NCI-H2081 treated with DMSO at 0.1 percent for 48 hours (cell line): ENCODE data around the gene CALR.
"Not testable (repeated sequence)": the region's sequence is repeated elsewhere in the genome, so short reads cannot be mapped to it uniquely, and the experiment has no call there.

Source experiments
- DNase-seq: peaks from one replicate; lab custom pipeline; 2025; lab: John Stamatoyannopoulos, UW

Gene CALR

DNA sequence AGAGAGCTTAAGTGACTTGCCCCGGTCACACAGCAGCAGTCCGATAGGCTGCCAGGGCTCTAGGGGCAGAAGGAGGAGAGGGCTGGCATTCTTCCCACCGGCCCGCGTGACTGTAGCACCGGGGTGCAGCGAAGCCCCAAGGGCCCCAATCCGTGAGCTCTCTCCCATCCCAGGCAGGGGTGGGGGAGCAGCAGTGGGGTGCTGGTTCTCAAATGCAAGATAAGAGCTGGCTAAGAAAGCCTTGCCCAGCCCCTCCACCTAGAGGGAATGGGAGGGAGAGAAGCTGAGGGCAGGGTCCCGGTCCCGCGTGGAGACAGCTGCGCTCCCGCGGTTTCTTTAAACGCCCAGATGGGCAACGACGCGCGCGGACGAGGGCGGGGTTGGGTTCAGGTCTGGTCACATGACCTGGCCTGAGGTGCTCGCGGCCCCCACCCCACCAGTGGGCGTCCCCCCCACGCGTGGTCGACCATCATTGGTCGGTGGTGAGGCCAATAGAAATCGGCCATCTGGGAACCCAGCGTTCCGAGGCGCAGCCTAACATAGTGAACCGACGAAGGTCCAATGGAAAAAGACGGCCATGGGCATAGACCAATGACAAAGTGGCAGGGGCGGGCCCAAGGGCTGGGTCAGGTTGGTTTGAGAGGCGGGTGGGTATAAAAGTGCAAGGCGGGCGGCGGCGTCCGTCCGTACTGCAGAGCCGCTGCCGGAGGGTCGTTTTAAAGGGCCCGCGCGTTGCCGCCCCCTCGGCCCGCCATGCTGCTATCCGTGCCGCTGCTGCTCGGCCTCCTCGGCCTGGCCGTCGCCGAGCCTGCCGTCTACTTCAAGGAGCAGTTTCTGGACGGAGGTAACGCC lies at the start of gene CALR:
TSS of gene CALR (plus strand) at position 683 of the 852 bp plus-strand sequence. CDS start at position 754, 71 bp downstream.
- peak; percentile 92 for DNase-seq

DNA sequence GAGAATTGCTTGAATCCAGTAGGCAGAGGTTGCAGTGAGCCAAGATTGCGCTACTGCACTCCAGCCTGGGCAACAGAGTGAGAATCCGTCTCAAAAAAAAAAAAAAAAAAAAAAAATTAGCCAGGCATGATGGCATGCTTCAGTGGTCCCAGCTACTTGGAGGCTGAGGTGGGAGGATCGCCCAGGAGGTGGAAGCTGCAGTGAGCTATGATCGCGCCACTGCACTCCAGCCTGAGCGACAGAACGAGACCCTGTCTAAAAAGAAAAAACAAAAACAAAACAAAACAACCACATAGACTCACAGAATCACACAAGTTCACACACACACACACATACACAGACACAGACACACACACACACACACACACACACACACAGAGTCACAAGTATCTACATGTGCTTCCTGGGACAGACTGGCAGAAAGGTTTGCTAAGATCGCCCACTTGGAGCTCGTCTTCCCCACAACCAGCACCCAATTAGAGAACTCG lies 48.1 kb upstream of the CALR start:
- DNase-seq: not testable (repeated sequence)

DNA sequence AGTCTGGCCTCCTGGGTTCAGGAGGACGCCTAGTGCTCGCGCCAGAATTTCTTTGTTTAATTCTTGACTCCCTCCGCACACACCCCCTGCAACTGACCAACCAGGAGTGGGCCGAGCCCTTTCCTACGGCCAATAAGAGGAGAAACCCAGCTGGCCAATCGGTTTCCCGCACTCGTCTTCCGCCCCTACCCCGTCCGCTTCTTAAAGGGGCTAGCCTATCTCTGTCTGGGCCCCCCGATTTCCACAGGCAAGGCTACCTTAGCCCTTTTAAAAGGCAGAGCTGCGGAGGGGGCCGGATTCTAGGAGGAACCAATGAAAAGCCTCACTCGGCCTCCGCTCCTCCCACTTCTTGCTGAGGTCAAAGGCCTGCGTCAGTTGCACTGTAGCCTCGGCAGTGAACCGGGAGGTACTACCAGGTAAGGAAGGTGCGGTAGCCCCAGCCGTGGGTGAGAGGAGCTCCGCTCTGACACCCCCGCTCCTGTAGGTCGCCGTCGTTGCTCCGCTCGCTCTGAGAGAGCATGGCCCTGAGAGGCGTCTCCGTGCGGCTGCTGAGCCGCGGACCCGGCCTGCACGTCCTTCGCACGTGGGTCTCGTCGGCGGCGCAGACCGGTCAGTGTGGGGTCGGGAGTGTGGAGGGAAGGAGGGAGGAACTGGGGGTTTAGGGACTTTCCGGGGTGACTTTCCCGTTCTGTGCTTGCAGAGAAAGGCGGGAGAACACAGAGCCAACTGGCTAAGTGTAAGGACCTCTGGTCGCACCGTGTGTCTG lies 47.4 kb upstream of the CALR start, which contains the start of gene GCDH:
TSS of gene GCDH (plus strand) at position 374 of the 766 bp plus-strand sequence. CDS start at position 519, 145 bp downstream.
- peak; percentile 97 for DNase-seq

DNA sequence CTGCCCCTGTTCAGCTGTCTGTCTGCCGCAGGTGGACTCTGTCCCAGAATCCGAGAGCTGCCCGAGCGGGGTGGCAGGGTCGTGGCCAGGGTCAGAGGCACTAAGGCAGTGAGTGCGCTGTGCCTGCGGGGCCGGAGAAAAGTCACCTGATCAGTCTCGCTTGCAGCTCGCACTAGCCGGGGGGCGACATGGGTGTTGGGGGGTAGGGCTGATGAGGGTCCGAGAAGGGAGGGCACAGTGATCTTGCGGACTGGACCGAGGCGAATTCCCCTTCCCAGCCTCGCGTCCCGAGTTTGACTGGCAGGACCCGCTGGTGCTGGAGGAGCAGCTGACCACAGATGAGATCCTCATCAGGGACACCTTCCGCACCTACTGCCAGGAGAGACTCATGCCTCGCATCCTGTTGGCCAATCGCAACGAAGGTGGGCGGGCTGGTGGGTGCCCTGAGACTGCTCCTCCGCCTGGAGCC lies 46.8 kb upstream of the CALR start:
- DNase-seq: no peak

DNA sequence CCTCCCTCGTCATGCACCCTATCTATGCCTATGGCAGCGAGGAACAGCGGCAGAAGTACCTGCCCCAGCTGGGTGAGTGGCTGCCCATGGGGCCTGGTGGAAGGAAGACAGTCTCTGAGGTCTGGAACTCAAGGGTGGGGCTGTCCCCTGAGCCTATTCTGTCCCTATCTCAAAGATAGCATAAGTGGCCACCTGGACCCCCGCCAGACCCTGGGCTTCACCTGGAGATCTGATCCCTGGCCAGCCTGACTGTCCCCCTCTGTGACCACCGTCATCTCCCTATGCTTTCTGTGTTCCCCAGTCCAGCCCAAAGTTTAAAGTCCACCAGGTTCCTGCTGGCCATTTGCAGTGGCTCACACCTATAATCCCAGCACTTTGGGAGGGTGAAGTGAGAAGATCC lies 44.8 kb upstream of the CALR start:
- DNase-seq: no peak

DNA sequence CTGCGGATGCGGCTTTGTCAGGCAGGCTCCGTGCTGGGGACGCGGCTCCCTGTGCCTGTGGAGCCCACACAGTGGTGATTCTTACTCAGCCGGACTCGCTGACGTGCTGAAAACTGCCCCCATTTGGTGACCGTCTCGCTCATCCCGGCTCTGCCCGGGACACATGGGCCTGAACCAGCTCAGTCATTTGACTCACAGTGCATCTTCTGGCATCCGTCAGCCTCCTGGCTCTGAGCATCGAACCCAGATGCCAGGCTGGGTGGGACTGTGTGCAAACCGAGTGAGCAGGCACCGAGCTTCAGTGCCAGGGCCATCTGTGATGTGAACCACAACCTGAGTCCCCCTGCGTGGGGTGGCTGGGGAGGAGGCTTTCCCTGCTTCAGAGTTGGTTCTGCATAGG lies 41.9 kb upstream of the CALR start:
- DNase-seq: no peak

DNA sequence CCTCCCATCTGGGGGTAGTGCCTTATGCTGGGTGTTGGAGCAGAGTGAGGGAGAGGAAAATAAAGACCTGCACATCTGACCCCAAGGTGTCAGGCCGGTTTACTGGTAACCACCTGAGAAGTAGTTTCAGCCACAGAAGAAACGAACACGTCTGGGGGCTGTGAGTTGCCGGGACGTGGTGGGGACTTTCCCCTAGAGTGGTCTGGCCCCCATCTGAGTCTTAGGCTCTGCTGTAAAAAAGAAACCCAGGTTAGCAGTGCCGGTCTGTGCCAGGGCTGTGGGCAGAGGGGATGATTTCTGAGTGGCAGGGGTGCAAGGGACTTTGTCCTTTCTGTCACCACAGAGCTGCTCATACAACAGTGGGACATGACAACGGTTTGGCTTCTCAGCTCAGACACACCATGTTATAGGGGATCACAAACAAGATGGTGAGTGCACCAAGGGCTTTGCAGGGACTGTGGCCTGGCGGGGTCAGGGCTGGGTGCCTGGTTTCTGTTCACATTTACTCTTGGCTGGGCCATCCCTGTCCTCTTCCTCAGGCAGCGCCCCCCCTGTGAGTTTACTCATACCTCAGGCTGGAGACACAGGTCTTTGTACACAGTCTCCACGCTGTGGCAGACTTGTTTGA lies 38.4 kb upstream of the CALR start:
- DNase-seq: no peak

DNA sequence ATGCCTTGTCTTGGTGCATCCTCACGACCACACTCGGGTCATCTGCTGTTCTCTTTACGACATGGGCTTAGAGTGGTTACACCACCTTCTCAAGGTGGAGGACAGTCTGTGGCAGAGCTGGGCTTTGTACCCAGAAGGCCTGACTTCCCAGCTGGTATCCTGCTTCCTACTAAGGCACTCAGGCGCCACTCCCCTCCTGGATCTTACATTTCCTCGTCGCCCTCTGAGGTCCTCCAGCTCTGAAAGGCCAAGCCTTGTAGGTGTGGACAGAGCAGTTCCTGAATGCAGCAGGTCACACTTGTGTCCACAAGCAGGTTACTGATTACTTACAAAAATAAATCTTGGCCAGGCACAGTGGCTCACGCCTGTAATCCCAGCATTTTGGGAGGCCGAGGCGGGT lies 31.2 kb upstream of the CALR start:
- no peak for DNase-seq

DNA sequence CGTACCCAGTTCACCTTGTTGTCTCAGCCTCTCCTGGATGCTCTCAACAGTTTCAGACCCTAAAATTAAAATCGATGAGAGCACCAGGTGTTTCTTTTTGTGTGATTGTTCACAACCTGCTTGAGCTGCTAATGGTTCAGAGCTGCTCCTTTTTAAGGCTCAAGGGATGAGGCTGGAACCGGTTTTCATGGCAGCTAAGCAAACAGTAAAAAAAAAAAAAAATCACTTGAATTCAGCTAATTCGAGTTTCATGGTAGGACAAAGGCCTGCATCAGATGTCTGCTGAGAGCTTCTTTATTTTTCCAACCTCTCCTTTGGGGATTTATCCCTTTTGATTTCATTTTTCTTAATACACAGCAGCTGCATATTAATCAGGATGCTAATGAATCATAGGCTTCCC lies 25.8 kb upstream of the CALR start:
- DNase-seq: peak; percentile 78

DNA sequence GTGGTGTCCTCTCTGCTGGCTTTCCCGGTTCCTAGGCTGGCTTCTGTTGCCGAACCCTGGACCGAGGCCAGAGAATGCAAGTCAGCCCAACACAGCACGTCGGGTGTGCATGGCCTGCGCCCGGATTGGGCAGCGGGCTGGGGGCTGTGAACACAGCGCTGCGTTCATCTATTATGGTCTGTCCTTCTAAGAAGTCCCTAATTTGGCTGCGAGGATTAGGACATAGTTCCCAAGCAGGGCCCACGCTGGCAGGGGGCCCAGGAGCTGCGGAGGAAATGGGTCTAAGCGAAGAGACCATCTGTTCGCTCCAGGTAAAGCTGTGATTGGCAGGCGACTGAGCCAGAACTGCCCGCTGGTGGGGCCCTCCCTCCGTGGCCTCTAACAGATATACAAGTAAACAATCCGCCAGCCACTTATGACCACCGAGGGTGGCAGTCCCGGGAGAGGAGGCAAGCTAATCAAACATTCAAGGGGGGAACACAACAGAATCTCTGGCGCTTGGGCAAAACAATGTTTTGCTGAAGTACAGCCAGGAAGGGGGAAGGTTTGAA lies 25.3 kb upstream of the CALR start:
- DNase-seq: peak; percentile 95

DNA sequence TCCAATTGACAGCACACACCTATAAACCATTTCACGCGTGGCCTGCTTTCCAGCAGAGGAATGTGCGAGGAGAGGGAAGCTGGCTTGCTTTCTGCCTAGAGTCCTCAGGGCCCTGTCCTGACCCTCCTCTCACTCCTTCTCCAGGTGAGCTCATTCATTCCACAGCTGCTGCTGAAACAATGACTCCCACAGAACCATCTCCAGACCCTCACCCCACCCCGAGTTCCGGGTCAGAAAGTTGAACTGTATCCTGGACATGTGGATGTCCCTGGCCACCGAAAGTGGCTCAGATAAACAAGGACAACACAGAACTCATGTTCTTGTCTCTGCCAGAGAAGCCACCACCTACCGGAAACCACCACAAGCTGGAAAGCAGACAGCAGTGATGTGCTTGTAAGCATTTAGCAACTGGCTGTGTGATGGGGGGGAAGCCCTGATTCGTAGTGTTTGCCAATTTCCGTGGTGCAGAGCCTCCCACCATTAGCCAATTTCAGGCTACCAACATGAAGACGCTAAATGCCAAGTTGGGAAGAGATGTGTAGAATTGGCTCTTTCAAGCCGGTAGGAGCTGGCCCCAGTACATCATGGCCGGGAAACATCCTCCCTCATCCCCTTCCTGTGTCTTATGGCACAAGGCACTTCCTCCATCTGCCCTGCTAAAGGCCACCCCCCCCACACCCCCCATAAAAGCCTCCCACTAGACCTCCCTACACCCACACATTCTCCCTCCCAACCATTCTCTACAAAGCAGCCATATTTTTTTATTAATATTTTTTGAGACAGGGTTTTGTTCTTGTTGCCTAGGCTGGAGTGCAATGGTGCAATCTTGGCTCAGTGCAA lies 24.3 kb upstream of the CALR start:
- DNase-seq: no peak

DNA sequence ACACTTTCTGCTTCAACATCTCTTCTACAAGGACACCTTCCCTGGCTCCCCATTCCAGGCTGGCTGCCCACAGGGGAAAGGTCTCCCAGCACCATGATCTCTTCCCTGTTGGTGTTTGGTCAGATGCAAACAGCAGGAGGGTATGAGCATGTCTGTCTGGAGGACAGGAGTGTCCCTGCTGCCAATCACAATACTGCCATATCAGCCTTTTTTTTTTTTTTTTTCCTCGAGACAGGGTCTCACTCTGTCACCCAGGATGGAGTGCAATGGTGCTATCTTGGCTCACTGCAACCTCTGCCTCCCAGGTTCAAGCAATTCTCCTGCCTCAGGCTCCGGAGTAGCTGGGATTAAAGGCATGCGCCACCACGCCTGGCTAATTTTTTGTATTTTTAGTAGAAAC lies 22.5 kb upstream of the CALR start:
- DNase-seq: not testable (repeated sequence)

DNA sequence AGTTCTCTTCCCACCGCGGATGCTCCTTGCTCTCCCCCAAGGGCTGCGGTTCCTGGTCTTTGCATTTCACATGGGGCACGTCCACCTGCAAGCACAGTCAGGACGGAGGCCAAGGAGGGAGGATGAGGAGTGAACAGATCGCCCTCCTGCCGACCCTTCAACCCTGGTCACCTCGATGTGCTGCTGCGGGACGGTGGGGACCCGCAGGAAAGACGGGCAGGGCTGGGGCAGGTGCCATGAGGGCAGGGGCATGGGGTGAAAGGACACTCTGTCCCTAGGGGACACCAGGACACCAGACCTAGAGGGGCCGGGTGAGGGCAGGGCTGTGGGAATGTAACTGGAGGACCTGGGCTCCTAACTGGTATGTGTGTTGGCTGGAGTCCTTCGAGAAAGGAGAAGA lies 20.2 kb upstream of the CALR start:
- DNase-seq: no peak

DNA sequence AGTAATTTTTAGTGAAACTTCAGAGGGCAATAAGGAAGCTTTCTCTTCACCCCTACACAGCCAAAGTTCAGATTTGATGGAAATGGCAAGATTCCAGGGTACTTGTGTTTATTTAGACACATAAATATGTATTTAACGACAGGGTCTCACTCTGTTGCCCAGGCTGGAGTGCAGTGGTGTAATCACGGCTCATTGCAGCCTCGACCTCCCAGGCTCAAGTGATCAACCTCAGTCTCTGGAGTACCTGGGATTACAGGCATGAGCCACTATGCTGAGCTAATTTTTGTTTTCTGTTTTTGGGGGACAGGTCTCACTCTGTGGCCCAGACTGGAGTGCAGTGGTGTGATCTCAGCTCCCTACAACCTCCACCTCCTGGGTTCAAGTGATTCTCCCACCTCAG lies 17.4 kb upstream of the CALR start:
- DNase-seq: no peak

DNA sequence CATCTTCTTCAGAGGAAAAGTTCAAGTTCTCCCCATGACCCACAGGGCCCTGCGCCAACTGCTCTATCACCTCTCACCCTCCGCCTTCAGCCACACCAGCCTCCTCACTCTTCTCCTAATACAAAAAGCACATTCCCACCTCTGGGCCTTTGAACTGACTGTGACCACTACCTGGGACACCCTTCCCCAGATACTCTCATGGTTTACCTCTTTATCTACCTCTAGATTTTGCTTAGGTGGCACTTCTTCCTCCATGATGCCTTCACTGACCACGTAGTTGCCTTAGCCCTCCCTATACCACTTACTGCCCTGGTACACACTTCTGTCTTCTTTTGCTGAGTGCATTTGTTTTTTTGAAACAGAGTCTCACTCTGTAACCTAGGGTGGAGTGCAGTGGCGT lies 15.4 kb upstream of the CALR start:
- DNase-seq: no peak

DNA sequence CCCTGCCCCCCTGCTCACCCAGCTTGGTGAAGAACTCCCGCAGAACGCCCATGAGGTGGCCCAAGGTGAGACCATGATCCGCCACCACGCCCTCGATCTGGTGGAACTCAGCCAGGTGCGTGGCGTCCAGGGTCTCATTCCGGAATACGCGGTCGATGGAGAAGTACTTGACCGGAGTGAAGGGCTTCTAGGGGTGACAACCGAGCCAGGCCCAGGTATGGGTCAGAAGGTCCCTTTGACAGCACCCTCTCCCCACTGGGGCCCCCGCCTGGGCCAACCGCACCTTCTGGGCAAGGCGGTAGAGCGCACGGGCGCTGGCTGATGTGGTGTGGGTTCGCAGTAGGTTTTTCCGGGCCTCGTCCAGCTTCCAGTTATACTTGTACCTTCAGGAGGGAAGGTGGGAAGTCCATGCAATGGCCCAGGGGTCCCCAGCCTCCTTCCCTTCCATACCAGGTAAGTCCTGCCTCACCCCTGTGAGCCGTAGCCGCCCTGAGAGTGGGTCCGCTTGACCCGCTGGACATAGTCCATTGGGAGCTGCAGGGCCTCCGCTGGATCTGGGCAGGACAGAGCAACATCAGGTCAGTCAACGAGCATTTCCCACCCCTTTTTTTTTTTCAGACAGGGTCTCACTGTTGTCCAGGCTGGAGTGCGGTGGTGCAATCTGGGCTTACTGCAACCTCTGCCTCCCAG lies 13.6 kb upstream of the CALR start:
- DNase-seq: no peak

DNA sequence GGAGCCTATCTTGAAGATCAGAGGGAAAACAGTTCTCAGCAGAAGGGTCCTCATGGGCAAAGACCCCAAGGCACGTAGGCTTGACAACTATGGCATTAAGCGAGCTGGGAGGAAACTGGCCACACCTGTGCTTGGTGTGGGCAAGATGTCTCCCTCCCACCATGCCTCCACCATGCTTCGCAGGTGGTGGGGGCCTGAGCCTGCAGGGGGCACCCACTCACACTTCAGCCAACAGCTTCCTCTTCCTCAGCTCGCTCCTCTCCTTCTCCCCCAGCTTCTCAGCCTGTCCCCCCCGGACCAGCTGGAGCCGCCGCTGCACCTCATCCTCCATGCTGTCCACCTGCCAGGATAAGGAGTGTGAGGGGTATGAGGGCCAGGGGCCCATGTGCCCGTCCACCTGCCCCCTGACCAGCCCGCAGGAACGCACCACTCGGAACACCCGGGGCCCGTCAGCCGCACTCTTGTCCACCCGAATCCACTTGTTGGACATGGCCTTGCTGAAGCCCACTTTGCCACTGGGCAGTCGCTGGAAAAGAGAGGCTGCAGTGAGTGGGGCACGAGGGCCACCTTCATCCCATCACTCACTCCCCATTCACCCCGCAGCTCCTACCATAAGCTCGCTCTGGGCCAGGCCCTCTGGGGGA lies 8.3 kb upstream of the CALR start:
- no peak for DNase-seq

DNA sequence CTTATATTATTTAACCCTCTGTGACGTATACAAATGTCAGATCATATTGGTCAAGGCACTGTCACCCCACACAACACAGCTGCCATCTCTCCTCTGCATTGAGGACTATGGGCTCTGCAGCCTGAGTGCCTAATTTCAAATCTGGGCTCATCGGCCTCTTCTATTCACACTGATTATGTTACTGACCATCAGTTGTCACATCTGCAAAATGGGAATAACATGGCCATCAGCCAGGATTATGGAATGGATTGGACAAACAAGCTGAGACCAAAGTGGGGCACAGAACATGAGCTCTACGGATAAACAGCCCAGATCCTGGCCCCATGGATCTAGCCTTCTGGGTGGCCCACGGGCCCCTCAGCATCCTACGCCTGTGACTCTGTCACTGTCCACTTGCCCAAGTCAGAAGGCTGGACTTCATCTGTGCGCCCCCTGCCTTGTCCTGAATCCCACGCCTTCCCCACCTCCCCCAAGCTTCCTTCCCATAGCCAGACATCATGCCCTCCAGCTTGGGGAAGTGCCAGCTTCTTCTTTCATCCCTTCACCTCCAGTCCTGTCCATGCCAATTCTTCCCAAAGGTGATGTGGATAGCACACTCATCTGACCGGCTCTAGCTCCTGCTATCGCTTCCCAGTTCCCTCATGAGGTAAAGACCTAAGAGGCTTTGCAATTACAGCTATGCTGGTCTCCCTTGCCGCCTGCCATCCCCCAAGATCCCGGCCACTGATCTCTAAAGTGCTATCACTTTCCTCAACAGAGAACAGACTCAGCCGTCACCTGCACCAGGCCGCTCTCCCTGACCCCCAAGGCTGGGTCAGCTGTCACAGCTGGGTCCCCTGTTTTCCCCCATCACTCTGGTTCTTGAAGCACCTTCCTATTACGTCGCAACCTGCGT lies 5.8 kb upstream of the CALR start:
- DNase-seq: no peak
